Activated CD4-positive, CD25-positive, alpha-beta regulatory T cell treated with anti-CD3 and anti-CD28 coated beads, Interleukin-2, amount 50 U/mL, for 72 hours (primary cell): ENCODE data around the gene TEAD2.
"Not testable (repeated sequence)": the region's sequence is repeated elsewhere in the genome, so short reads cannot be mapped to it uniquely, and the experiment has no call there.

Source experiments
- DNase-seq: peaks from one replicate; pipeline ENCODE4 v3.0.0; 2021

Gene TEAD2

DNA sequence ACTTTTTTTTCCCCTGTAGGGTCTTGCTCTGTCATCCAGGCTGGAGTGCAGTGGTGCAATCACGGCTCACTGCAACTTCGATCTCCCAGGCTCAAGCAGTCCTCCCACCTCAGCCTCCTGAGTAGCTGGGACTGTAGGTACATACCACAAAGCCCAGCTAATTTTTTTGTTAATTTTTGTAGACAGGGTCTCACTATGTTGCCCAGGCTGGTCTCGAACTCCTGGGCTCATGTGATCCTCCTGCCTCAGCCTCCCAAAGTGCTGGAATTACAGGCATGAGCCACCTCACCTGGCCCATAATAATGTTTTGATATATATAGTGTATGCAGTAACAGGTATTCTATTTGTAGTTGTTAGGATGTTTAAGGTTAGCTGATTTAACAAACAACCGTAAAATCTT lies 31.0 kb downstream of the TEAD2 start:
- not testable (repeated sequence) for DNase-seq

GRCh38 chr19:49328741-49329140 lies 33.5 kb downstream of the TEAD2 start:
- no peak for DNase-seq

DNA sequence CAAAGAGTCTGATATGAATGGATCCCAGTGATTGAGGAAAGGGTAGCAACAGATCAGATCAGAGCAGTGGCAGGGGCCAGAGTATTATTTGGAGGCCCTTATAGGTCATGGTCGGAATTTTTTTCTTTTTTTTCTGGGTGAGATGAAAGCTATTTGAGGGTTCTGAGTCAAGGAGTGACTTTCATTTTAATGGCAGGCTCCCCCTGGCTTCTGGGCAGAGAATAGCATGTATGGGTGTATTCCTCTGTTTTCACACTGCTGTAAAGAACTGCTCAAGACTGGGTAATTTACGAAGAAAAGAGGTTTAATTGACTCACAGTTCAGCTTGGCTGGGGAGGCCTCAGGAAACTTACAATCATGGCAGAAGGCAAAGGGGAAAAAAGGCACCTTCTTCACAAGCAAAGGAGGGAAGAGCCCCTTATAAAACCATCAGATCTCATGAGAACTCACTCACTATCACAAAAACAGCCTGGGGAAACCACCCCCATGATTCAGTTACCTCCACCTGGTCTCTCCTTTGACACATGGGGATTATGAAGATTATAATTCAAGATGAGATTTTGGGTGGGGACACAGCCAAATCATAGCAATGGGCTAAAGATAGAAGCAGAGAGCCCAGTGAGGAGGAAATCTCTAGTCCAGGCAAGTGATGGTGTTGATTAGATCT lies 34.2 kb downstream of the TEAD2 start:
- DNase-seq = peak; percentile 48

DNA sequence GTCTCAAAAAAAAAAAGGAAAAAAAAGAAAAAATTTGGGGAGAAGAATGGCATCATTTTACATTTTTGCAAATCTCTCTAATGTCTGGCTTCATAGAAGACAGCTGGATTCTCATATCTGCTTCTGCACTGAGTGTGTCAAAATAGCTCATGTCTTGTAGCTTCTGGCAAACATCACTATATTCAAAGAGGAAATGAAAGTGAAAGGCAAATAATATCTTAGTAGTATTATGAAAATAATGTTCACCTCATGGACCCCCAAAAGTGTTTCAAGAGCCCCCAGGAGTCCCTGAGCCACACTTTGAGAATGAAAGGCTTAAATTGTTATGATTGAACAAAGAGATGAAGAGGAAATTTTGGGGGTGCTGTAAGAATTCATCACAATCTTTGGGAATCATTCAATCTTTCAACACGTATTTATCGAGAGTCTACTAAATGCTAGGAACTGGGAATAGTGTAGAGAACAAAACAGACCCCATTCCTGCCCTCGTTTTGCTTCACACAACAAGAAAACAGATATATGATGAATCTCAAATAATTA lies 36.0 kb downstream of the TEAD2 start:
- no peak for DNase-seq

- not testable (repeated sequence) for DNase-seq
These were observed 36.5 kb downstream of the TEAD2 start for GRCh38 chr19:49325756-49326155.

GRCh38 chr19:49324801-49325576 lies 37.2 kb downstream of the TEAD2 start, which contains the start of gene SLC6A16:
TSS of gene SLC6A16 (minus strand) at chr19:49325191. CDS start at chr19:49311347, 13,844 bp downstream.
- DNase-seq = no peak

DNA sequence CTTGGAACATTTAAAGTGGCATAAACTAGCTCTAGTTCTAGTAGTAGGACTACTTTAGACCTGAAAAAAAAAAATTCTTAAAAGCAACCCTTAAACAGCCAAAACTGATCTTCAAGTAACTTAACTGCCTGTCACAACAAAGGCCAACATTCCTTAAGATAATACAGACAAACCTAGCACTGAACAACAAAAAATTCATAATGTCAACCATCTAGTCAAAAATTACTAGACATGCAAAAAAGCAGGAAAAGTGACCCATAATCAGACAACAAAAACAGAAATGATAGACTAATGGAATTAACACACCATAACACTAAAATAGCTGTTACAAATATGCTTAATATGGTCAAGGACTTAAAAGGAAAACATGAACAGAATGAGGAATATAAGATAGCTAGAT lies 43.9 kb downstream of the TEAD2 start:
- DNase-seq = no peak

DNA sequence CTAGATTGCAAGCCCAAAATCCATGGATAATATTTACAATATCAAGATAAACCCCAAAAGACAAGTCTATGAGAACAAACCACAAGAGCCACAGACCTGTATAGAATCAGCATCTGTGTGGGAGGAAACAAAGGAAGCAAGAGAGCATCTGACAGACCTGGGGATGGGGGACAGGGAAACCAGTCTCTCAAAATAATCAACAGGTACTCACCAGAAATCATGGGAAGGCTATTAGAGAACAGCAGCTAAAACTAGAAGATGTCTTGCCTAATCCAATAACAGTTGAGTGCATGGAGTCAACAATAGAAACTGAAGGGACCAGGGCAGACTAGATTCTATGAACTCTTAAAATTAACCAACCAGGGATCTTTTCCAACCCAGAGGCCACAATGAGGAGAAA lies 45.9 kb downstream of the TEAD2 start:
- no peak for DNase-seq

- DNase-seq = no peak
These were observed 47.1 kb downstream of the TEAD2 start for GRCh38 chr19:49315111-49315510.

- no peak for DNase-seq
These were observed 53.1 kb downstream of the TEAD2 start for GRCh38 chr19:49309087-49309486.

- DNase-seq = not testable (repeated sequence)
These were observed 55.5 kb downstream of the TEAD2 start for GRCh38 chr19:49306734-49307133.

DNA sequence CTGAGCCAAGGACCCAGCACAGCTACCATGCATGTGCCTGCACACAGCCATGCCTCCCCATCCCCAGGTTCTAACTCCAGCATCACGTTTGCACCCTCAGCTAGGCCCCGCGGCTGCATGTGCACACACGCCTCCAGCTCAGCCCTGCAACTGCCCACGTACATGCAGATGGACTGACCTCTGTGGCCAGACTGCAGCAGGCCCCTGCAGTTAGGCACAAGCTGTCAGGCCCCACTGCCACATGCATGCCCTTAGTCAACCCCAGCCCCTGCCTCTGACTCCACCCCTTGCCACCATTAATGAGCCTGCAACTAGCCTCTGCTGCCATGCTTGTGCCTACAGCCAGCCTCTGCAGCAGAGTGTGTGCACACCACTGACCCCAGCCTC lies 60.4 kb downstream of the TEAD2 start:
- no peak for DNase-seq

DNA sequence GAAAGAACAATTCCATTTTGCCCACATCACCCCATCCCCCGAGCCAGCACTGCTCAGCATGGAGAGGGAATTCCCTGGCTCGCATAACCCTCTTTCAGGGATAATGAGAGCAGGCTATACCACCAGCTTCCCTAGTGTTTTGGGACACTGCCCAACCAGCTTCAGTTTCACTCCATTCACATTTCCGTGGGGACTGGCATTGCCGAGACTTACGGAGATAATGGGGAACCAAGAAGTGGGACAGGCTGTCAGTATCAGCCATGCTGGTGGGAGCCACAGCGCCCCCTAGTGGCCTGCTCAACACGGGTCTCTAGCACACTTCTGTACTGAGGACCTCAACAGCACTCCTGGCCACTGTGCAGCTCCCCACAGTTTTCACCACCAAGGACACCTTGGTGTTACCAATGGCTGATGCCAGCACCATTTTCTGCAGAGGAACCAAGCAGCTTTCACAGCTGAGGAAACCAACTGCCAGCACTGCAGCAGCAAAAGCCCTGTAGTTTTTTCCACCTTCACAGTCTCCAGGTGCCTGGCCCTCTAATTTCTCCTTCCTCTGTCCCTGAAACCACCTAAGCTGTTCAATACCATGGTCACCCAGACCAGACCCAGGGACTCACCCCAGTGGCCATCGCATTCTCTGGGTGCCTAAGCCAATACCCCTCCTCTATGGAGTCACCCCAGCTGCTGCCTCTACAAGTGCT lies 60.9 kb downstream of the TEAD2 start:
- DNase-seq = peak; percentile 87

GRCh38 chr19:49298653-49299052 lies 63.6 kb downstream of the TEAD2 start:
- not testable (repeated sequence) for DNase-seq

GRCh38 chr19:49297403-49297802 lies 64.8 kb downstream of the TEAD2 start:
- no peak for DNase-seq

- no peak for DNase-seq
These were observed 66.9 kb downstream of the TEAD2 start for GRCh38 chr19:49295208-49295880.

GRCh38 chr19:49294401-49294800 lies 67.8 kb downstream of the TEAD2 start:
- DNase-seq = no peak
